GM18519 (cell line): ENCODE data around the gene PZP.
"Not testable (repeated sequence)": the region's sequence is repeated elsewhere in the genome, so short reads cannot be mapped to it uniquely, and the experiment has no call there.

Experiments
- ATAC-seq: cut with Tn5 transposase; IDR thresholded peaks from one replicate; pipeline ENCODE4 v1.9.1; 2021; ENCODE audit warnings: mild to moderate bottlenecking, moderate library complexity; ENCODE audit not compliant: unreplicated experiment, low FRiP score

Gene PZP

DNA sequence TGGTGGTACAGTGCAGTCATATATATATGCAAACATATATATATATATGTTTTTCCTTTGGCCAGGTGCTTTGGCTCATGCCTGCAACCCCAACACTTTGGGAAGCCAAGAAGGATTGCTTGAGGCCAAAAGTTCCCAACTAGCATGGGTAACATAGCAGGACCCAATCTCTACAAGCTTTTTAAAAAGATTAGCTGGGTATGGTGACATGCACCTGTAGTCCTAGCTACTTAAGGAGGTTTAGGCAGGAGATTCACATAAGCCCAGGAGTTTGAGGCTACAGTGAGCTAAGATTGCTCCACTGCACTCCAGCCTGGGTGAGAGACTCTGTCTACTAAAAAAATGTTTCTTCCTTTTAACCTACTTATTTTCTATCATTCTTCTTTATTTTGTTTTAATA lies 10.2 kb downstream of the PZP start:
- no peak for ATAC-seq

DNA sequence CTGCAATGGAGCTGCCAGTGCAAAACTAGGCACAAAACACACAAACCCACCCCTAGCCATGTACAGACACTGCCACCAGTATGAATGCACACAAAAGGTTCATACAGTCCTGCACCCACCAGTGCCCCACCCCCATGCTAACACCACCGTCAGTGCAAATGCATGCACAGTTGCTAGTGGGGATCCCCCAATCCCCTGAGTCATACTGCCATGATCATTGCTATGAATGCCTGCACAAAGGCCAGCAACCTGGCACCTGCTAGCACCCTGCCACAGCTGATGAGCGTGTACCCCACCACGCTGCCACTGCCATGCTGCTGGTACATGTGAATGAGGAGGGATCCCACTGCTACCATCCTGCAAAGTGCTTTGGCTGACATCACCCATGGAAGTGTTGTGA lies 23.9 kb downstream of the PZP start:
- ATAC-seq: no peak

DNA sequence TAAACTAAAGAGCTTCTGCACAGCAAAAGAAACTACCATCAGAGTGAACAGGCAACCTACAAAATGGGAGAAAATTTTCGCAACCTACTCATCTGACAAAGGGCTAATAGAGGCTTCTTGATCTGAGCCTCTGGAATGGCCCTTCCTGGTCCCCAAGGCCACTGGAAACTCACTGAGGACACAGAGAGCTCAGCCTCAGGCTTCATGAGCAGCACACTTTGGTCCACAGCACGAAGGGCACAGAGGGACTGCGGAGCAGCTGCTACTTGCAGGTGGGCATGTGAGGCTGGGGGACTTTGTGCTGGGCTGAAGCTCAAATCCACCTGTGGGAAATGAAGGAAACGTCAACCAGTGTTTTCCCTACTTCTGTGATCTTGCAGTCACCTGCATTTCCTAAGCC lies 27.4 kb downstream of the PZP start:
- ATAC-seq: no peak

DNA sequence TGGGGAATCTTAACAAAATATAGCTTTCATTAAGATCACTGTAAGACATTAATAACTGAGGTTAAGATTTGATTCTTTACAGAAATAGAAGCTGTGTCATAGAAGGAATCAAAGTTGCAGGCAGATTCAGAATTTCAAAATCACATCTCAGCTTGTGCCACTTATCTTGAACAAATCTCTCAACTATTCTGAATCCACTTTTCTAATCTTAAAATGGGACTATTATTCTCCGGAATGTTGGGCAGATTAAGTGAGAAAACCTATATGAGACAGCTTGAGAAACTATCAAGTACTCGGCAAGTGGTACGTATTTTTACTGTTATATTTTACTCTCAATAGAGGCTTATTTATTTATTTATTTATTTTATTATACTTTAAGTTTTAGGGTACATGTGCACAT lies 28.4 kb downstream of the PZP start:
- no peak for ATAC-seq

DNA sequence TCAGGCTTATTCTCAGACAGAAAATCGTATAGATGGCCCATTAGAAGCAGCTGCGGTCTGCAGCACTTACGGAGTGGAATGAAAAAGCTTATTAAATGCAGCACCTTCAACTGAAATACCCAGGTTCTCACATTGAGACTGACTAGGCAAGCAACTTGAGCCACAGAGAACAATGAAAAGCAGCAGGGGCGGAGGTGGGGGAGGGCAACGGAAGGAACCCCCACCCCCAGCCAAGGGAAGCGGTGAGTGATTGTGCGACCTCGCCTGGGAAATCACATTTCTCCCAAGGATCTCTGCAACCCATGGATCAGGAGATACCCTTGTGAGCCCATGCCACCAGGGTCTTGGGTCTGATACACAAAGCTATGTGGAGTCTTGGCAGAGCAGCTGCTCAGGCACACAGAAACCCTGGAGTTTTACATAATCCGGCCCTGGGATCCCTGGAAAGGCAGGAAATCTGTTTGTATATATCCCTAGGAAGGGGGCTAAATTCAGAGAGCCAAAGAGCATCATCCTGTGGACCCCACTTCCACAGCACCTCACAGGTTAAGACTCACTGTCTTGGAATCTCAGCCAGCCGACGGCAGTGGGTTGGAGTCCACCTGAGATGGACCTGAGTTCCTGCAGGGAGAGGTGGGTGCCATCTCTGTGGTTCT lies 38.1 kb downstream of the PZP start:
- ATAC-seq: no peak

DNA sequence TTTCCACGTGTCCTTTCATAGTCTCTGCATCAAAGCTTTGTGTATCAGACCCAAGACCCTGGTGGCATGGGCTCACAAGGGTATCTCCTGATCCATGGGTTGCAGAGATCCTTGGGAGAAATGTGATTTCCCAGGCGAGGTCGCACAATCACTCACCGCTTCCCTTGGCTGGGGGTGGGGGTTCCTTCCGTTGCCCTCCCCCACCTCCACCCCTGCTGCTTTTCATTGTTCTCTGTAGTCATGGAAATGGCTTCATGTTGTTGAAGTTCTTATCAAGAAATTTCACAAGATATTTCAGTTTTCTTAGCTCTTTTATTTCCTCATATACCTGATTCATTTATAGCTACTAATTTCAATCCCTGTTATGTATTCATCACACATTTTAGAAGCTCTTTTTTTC lies 40.9 kb downstream of the PZP start:
- ATAC-seq: not testable (repeated sequence)

DNA sequence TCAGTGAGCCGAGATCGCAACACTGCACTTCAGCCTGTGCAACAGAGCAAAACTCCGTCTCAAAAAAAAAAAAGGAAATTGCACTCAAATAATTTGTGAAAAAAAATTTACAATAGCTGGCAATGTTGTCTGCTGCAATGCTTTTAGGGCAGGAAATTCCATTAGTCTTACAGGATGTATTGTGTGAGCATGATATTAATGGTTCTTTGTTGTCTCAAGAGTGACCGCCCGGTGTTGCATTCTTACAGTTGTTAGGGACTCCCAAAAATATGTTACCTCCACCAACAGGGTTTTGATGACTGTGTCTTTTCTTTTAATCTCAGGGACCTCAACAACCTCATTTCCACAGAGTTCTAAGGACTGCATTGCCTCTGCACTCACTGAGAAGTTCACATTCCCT lies 44.8 kb downstream of the PZP start:
- no peak for ATAC-seq

DNA sequence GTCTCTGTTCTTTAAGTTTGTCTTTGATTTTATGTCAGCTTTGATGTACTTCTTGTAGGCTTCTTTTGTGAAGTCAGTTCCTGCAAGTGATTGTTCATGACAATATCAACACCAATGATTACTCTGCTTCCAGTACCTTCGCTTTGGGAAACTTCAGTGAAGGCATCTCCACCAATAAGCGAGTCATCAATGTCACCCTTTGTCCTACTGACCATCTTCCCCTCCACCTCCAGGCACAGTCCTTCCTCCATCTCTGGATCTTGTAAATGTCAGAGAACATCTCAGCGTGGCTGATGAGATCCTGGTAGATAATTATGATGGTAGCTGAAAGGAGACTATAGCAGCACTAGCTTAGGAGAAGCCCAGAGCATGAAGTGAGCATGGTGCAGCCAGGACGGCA lies 52.1 kb downstream of the PZP start:
- no peak for ATAC-seq

DNA sequence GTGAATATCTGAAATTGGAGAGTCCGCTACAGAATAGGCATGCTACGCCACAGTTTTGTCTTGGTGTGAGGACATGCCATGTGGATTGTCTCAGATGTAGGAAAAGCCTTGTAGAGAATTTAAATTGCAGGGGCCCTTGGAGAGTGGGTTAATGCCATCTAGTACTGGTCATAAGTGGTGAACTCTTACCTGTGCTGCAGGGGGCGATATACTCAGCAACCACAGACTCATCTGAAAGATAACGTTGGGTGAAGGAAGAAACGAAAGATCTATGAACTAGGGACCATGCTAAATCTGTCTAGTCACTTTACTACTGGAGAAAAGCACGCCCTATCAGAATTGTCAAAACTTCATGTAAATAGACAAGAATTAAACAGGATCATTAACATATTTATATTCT lies 58.8 kb downstream of the PZP start:
- no peak for ATAC-seq

DNA sequence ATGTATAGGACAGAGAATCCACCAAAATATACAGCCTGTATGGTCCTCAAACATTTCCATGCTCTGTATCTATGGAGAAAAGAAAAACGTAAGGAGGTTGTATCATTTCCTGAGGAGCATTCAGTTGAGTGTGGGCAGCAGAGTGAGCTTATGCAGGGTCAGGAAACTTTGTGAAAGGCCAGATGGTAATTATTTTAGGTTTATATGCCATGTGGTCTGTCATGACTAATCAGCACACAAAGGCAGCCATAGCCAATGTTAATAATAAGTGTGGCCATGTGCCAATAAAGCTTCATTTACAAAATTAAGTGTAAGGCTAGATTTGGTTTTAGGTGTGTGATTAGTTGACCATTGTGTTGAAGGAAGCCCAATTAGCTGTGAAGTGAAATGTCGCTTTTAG lies 59.3 kb downstream of the PZP start:
- ATAC-seq: no peak

DNA sequence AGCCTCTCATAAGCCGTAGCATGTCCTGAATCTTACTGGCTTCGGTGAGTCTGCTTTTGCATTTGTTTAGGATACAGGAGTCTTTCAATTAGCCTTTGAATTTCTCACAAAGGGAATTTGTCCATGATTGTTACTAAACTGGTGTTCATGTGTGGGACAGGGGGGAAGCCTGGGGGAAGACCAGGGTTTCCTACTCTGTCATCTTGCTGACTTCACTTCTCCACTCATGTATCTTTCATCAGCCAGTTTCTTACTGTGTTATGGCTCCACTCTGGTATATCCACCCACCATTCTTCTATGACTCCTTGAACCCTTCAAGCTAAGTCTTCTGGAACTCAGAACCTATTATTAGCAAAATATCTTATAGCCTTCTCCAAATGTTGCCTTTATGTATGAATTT lies 60.7 kb downstream of the PZP start:
- no peak for ATAC-seq

DNA sequence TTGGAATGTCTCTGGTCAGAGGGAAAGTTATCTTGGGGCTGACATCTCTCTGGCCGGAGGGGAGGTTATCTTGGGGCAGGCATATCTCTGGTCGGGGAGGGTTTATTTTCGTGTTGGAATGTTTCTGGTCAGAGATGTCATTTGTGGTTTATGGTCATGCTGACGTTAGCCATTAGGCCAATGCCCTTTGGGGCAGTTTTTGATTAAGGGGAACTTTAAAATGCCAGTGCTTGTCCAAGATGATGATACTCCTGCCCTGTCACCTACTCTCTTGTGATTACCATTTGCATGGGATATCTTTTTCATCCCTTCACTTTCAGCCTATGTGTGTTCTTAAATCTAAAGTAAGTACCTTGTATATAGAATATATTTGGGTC lies 63.5 kb downstream of the PZP start:
- ATAC-seq: no peak

DNA sequence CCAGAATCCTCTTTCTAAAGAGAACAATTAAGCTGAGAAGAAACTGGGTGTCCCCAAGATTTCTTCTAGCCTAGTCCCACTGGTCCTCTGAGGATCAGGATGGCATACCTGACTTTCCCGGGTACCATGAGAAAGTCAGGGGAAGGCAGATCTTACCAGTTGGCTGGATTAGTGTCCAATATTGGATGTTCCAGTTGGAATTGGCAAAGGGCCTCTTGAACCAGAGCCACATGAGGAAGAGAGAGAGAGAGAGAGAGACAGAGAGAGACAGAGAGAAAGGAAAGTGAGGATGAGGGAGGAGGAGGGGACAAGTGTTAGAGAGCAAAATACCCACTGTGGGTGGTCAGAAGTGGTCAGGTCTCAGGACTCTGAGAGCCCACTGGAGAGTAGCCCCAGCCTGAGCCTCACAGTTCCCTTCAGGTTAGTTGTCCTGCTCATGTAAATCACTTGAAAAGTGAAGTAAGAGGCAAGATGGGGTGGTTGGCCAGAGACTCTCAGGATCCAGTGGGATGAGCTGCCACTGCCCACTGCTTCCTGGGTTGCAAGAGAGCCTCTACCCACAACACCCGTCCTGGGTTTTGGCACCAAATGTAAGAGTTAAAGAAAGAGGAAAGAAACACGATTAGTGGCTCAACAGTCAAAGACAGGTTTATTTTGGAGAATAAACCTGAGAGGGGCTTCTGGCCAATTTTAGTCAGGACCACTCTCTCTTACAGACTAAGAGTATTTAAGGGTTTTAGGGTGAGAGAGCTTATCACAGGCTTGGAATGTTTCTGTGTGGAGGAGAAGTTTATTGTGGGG lies 64.1 kb downstream of the PZP start:
- ATAC-seq: no peak

DNA sequence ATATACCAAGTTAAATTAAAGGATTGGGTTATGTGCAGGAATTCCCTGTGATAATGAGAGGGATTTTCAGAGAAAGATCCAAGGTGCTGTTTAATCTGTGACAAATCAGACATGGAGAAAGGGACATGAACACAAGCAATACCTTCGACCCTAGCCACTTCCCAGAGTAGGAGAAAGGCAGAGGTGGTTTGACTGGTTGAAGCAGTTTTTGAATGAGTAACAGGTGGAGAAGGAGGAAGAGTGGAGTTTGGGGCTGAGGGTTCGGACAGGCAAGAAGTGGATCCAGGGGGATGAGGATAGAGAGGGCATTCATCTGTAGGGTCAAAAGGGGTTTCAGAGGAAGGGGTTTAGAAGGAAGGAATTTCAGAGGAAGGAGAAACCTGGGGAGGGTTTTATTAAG lies 65.1 kb downstream of the PZP start:
- no peak for ATAC-seq

DNA sequence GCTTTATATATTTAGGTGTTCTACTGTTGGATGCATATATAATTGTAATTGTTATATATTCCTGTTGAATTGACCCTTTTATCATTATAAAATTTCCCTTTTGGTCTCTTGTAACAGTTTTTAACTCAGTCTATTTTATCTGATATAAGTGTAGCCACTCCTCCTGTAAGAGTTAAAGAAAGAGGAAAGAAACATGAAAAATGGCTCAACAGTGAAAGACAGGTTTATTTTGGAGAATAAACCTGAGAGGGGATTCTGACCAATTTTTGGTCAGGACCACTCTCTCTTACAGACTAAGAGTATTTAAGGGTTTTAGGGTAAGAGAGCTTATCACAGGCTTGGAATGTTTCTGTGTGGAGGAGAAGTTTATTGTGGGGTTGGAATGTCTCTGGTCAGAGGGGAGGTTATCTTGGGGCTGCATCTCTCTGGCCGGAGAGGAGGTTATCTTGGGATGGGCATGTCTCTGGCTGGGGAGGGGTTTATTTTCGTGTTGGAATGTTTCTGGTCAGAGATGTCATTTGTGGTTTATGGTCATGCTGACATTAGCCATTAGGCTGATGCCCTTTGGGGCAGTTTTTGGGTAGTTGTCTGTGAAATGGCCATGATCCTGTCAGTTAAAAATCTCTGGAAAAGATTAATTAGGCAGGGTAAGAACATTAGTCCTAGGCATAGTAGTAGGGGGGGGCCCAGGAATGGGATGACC lies 68.5 kb downstream of the PZP start:
- ATAC-seq: not testable (repeated sequence)

DNA sequence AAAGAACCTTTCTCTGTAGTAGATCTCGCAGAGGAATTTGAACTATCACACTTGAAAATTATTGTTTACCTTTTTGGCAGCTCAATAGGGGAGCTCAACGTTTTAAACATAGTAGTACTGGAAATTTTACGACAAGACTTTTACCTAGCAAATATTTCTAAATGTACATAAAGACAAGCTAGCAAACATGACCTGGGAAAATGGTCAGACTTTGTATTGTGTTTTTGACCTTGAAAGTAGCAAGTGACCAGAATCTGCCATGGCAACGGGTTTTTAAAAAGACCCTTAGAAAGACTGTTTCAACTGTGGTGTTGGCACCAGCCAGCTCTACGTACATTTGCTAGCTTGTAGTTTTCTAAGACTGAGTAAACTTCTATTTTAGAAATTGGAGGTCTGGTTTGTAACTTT lies 72.3 kb downstream of the PZP start:
- ATAC-seq: no peak

DNA sequence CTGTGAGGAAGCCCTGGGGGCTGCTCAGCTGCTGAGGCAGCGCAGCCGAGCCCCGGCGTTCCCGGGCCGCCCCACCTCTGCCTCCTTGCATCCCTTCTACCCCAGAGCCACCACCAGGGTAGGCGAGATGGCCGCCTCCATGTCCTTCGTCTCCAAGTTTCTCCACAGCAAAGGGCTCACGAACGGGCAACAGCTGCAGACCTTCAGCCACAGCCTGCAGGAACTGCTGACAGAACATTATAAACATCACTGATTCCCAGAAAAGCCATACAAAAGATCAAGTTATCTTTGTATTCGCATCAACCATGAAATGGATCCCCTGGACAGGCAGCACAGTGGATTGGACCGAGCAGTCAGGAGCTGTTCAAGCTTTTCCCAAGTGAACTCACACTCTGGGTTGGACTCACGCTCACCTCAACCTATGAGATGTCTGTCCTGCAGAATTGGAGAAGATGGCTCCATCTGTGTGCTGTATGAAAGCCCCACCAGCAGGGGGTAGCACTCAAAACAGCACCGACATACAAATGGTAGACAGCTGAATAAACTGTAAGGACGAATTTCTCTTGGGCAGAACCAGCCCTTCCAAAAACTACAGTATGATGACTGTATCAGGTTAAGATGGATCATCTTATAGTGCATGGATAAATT lies 73.1 kb downstream of the PZP start:
- no peak for ATAC-seq

DNA sequence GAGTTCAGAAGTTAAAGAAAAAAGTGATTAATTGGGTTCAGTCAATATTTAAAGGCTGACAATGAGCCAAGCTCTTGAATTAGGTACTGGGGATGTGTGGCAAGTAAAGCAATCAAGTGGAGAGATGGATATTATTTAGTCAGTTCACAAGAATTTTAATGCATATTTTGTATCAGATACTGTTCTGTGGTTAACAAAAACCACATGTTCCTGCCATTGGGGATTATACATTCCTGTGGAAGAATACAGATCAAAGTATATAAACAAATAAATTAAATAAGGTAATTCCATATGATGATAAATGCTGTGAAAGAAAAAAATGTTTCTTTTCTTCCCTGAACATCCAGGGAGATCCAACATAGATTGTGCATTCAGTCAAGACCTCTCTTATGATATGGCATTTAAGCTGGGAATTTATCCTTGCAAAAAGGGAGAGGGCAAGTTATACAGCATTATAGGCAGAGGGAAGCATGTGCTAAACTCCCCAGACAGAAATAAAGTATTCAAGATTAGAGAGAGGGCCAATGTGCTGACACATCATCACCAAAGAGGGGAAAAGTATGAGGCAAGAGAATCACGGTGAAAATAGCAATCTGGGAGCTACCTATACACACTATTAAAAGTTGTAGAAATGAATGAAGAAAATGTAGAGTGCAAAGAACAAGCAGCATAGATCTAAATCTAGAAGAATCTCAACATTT lies 74.8 kb downstream of the PZP start:
- ATAC-seq: no peak

DNA sequence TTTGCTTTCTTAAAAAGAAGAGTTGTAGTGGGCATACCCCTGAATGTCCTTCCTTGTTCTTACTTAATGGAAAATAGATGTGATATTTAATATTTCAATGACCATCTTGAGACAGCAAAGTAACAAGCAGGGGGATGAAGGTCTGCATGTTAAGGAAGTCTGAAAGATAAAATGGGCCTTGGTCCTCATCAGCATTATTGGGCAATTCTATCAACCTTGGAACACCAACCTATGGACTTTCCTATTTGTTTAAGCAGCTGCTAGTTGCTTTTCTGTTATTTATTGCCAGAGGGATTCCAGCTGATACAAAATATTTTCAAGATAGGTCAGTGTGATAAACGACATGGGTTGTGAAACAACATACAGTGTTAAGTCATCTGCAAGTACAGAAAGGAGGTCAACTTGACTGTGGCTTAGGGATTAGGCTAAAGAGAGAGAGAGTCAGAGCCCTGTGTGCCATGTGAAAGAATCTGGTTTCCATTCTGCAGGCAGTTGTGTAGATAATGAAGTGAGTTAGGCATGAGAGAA lies 76.1 kb downstream of the PZP start:
- ATAC-seq: no peak

DNA sequence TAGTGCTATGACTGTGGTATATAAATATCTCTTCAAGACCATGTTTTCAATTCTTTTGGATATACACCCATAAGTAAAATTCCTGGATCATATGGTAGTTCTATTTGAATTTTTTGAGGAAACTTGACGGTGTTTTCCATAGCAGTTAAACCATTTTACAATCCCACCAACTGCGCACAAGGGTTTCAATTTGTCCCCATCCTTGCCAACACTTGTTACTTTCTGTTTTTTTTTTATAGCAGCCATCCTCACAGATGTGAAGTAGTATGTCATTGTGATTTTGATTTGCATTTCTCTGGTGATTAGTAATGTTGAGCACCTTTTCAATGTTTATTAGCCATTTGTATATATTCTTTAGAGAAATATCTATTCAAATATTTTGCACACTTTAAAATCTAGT lies 78.0 kb downstream of the PZP start:
- ATAC-seq: no peak
